ENCODE measurements around the gene CCDC141.

GRCh38 chr2:179051250-179051649 is 1.3 kb upstream of the CCDC141 start:
- TF ChIP-seq ZNF274 (IDR thresholded peaks at IDR 0.05; ENCODE audit: low read depth, low read length) (no peak), YY1 (IDR thresholded peaks at IDR 0.05; ENCODE audit: insufficient read depth, insufficient read length) (no peak)

All from NT2/D1 (cell line).